Measurements from ENCODE around the gene SLC25A21. TPM values are rescaled to one million over a fixed set of nuclear protein-coding genes. Genes with fewer than 3 reads are reported as not detected.
"Not testable (repeated sequence)": the region's sequence is repeated elsewhere in the genome, so short reads cannot be mapped to it uniquely, and the experiment has no call there.

The SLC25A21 gene
- total and polyA plus RNA-seq, 8 donors = 0.37 to 0.92 (median 0.60) TPM

DNA sequence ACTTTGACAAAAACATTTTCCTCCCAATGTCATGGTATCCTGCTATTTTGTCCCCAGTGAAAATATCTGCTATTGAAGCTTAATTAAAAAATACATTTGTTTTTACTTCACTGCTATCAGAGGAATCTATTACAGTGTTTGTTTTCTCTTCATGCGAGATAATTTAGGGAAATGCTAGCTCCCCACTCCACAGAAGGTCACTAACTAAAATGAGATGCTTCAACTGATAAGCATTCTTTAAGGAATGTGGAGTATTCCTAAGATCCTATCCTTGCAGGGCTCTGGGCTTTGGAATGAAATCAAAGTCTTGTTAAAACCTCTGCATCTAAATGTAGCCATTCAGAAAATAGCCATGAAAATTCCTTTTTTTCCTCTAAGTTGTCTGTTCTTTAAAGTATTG lies 471.3 kb downstream of the SLC25A21 start:
- ATAC-seq (no peak), DNase-seq (no peak), FAIRE-seq (no peak)
- TF ChIP-seq, protein P1, sequence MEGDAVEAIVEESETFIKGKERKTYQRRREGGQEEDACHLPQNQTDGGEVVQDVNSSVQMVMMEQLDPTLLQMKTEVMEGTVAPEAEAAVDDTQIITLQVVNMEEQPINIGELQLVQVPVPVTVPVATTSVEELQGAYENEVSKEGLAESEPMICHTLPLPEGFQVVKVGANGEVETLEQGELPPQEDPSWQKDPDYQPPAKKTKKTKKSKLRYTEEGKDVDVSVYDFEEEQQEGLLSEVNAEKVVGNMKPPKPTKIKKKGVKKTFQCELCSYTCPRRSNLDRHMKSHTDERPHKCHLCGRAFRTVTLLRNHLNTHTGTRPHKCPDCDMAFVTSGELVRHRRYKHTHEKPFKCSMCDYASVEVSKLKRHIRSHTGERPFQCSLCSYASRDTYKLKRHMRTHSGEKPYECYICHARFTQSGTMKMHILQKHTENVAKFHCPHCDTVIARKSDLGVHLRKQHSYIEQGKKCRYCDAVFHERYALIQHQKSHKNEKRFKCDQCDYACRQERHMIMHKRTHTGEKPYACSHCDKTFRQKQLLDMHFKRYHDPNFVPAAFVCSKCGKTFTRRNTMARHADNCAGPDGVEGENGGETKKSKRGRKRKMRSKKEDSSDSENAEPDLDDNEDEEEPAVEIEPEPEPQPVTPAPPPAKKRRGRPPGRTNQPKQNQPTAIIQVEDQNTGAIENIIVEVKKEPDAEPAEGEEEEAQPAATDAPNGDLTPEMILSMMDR (IDR thresholded peaks at IDR 0.05) = no peak
- Histone ChIP-seq H3K27ac (no peak overlapping the region), H3K36me3 (no peaks in the 10 kb centered on the region), H3K27me3 (no peaks in the 10 kb centered on the region), H3K4me1 (no peaks in the 10 kb centered on the region), H3K9me3 (no peaks in the 10 kb centered on the region), H3K4me3 (no peak overlapping the region)
- 33 to 45% methylated on average over 1 of the region's 1 CpG for WGBS, 2 donors
- intact Hi-C loops (cut with DNase I) = no loop called here

DNA sequence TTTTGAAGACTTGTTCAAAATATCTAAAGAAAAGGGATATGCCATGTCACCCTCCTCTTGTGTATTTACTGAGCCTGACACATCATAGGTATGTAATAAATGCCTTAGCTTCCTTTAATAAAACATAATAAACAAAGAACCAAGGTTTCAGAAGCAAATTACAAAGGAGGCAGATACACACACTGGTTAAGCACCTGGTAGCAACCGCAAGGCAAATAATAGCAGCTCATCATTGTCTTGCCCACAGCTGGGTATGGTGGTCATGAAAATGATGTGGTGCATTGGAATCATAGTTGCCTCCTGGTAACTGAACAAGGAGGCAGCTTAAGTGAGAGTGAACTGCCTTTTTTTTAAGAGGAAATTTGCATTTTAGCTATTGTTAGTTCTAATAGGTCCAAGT lies 471.8 kb downstream of the SLC25A21 start:
- no peaks in the 10 kb centered on the region for H3K4me1 ChIP-seq
- FAIRE-seq (no peak), ATAC-seq (no peak), DNase-seq (no peak)
- intact Hi-C loops (cut with DNase I) = no loop called here
- no peaks in the 10 kb centered on the region for H3K9me3 ChIP-seq
- no peaks in the 10 kb centered on the region for H3K27me3 ChIP-seq
- TF ChIP-seq, protein P1 (IDR thresholded peaks at IDR 0.05) = no peak
- H3K36me3 ChIP-seq = no peaks in the 10 kb centered on the region
- H3K4me3 ChIP-seq = no peak overlapping the region
- 96% methylated on average over 1 of the region's 1 CpG for WGBS, 2 donors
- no peak overlapping the region for H3K27ac ChIP-seq

DNA sequence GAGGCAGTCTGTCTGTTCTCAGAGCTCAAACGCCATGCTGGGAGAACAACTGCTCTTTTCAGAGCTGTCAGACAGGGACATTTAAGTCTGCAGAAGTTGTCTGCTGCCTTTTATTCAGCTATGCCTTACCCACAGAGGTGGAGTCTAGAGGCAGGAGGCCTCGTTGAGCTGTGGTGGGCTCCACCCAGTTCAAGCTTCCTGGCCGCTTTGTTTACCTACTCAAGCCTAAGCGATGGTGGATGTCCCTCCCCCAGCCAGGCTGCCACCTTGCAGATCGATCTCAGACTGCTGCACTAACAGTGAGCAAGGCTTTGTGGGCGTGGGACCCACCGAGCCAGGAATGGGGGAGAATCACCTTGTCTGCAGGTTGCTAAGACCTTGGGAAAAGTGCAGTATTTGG lies 473.0 kb downstream of the SLC25A21 start:
- H3K27ac ChIP-seq; ATAC-seq; H3K9me3 ChIP-seq; H3K36me3 ChIP-seq; H3K4me3 ChIP-seq; intact Hi-C loops (cut with DNase I); H3K27me3 ChIP-seq; H3K4me1 ChIP-seq; FAIRE-seq: not testable (repeated sequence)
- WGBS, 2 donors = 31 to 42% methylated on average over 7 of the region's 7 CpGs
- DNase-seq = peak in 1 of 6 donors; percentile 19

DNA sequence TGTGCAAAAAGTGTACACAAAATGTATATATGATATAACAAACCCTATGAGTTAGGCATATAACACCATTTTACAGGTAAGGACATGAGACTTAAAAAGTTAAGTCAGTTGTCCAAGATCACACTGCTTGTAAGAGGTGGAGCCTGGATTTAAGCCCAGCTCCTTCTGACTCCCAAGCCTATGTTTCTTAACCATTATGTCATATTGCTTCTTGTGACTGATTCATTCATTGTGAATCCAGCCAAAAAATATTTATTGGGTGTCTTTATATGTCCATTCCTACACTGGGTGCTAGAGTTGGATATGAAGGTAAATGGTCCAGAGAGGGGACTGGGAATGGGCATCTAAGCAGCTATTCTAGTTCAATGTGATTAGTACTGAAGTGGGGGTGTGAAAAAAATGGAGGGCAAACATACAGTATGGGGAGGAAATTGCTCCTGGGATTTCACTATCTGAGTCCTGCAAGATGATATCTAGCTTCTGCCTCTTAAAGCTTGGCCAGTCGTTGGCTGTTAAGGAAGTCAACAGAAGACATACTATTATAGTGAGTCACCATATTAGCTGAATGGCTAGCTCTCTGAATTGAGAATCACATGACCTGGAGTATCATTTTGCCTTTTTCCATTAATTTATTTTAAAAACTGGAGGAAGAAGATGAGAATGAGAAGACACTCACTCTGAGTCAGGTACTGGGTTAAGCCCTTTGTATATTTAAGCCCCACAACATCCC lies 481.9 kb downstream of the SLC25A21 start:
- FAIRE-seq (no peak), ATAC-seq (no peak), DNase-seq (no peak)
- 29 to 40% methylated on average over 1 of the region's 1 CpG for WGBS, 2 donors
- Histone ChIP-seq H3K4me1 (no peaks in the 10 kb centered on the region), H3K27me3 (no peaks in the 10 kb centered on the region), H3K9me3 (no peaks in the 10 kb centered on the region), H3K4me3 (no peak overlapping the region), H3K27ac (no peak overlapping the region), H3K36me3 (no peaks in the 10 kb centered on the region)
- intact Hi-C loops (cut with DNase I) = no loop called here
- TF ChIP-seq, protein P1 (IDR thresholded peaks at IDR 0.05) = no peak

DNA sequence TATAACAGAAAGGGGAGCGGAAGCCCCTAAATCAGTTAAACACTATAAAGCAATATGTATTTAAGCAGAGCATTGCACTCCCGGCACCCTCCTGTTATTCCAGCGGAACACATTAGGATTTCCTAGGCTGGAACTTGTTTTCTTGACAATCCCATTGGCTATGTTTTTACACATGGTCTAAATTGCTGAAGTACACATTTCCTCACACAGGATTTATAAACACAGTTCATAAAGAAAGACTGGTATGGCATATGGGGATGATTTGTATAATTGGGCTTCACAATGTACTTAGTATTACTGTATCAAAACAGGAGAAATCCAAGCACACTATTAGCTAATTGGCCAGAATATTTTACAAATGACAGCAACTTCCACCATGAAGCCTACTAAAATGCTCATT lies 487.5 kb downstream of the SLC25A21 start:
- DNase-seq (no peak), ATAC-seq (no peak), FAIRE-seq (no peak)
- no peak overlapping the region for H3K27ac ChIP-seq
- H3K36me3 ChIP-seq = no peaks in the 10 kb centered on the region
- TF ChIP-seq, protein P1 (IDR thresholded peaks at IDR 0.05) = no peak
- intact Hi-C loops (cut with DNase I) = no loop called here
- WGBS, 2 donors = 92 to 95% methylated on average over 3 of the region's 3 CpGs
- no peaks in the 10 kb centered on the region for H3K27me3 ChIP-seq
- H3K4me1 ChIP-seq = no peaks in the 10 kb centered on the region
- H3K9me3 ChIP-seq = no peaks in the 10 kb centered on the region
- H3K4me3 ChIP-seq = no peak overlapping the region

All from pancreas (tissue), 10 donors.